ENCODE data around the gene BPIFB1. TPM values are rescaled to one million over a fixed set of nuclear protein-coding genes. Genes with fewer than 3 reads are reported as not detected.

BPIFB1 gene
- total and polyA plus RNA-seq, 2 of the 13 experiments (the other 11 are each of a cell fraction or from before 2014, with no cell fraction given) = 0.82 to 4.4 TPM

GRCh38 chr20:33276303-33277113 lies 6.5 kb upstream of the BPIFB1 start (continued):
- TF ChIP-seq ZNF564 (CRISPR knock-in tag; IDR thresholded peaks at IDR 0.05) (no peak), ADNP (CRISPR knock-in tag; IDR thresholded peaks at IDR 0.05) (peak; percentile 69; the same call in 1 of the 2 replicates), ZHX2 (IDR thresholded peaks at IDR 0.05; ENCODE audit: low read depth) (0 out of 2 replicates have a peak, but pooled peaks have one; percentile 31), ZHX2 (CRISPR knock-in tag; IDR thresholded peaks at IDR 0.05; ENCODE audit: borderline replicate concordance) (no peak), ZNF451 (CRISPR knock-in tag; IDR thresholded peaks at IDR 0.05) (peak; percentile 63; the same call in 1 of the 2 replicates), ARNT (IDR thresholded peaks at IDR 0.05) (no peak), ZNF788 (CRISPR knock-in tag; IDR thresholded peaks at IDR 0.05; ENCODE audit: borderline replicate concordance) (peak; percentile 56; the same call in 1 of the 2 replicates), KDM5B (CRISPR knock-in tag; IDR thresholded peaks at IDR 0.05; ENCODE audit: borderline replicate concordance) (0 out of 2 replicates have a peak, but pooled peaks have one; percentile 51), ZNF580 (CRISPR knock-in tag; IDR thresholded peaks at IDR 0.05; ENCODE audit: borderline replicate concordance, low read depth) (peak; percentile 54; the same call in 1 of the 2 replicates), RAD51 (IDR thresholded peaks at IDR 0.05; ENCODE audit: borderline replicate concordance) (no peak), STAG1 (CRISPR knock-in tag; IDR thresholded peaks at IDR 0.05) (no peak), TOPORS (CRISPR knock-in tag; IDR thresholded peaks at IDR 0.05) (no peak), GATAD1 (CRISPR knock-in tag; IDR thresholded peaks at IDR 0.05) (no peak)
- TF ChIP-seq, protein P1, sequence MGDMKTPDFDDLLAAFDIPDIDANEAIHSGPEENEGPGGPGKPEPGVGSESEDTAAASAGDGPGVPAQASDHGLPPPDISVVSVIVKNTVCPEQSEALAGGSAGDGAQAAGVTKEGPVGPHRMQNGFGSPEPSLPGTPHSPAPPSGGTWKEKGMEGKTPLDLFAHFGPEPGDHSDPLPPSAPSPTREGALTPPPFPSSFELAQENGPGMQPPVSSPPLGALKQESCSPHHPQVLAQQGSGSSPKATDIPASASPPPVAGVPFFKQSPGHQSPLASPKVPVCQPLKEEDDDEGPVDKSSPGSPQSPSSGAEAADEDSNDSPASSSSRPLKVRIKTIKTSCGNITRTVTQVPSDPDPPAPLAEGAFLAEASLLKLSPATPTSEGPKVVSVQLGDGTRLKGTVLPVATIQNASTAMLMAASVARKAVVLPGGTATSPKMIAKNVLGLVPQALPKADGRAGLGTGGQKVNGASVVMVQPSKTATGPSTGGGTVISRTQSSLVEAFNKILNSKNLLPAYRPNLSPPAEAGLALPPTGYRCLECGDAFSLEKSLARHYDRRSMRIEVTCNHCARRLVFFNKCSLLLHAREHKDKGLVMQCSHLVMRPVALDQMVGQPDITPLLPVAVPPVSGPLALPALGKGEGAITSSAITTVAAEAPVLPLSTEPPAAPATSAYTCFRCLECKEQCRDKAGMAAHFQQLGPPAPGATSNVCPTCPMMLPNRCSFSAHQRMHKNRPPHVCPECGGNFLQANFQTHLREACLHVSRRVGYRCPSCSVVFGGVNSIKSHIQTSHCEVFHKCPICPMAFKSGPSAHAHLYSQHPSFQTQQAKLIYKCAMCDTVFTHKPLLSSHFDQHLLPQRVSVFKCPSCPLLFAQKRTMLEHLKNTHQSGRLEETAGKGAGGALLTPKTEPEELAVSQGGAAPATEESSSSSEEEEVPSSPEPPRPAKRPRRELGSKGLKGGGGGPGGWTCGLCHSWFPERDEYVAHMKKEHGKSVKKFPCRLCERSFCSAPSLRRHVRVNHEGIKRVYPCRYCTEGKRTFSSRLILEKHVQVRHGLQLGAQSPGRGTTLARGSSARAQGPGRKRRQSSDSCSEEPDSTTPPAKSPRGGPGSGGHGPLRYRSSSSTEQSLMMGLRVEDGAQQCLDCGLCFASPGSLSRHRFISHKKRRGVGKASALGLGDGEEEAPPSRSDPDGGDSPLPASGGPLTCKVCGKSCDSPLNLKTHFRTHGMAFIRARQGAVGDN (CRISPR knock-in tag; IDR thresholded peaks at IDR 0.05) = peak; percentile 85
- TF ChIP-seq, protein P2, sequence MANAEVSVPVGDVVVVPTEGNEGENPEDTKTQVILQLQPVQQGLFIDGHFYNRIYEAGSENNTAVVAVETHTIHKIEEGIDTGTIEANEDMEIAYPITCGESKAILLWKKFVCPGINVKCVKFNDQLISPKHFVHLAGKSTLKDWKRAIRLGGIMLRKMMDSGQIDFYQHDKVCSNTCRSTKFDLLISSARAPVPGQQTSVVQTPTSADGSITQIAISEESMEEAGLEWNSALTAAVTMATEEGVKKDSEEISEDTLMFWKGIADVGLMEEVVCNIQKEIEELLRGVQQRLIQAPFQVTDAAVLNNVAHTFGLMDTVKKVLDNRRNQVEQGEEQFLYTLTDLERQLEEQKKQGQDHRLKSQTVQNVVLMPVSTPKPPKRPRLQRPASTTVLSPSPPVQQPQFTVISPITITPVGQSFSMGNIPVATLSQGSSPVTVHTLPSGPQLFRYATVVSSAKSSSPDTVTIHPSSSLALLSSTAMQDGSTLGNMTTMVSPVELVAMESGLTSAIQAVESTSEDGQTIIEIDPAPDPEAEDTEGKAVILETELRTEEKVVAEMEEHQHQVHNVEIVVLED (CRISPR knock-in tag; IDR thresholded peaks at IDR 0.05; ENCODE audit: borderline replicate concordance) = no peak

Data from HepG2 (cell line).